HG03460 (cell line): ENCODE data around the gene SLC19A2.

Experiments used
- ATAC-seq: cut with Tn5 transposase; IDR thresholded peaks from one replicate; pipeline ENCODE4 v1.9.1; 2021; ENCODE audit not compliant: unreplicated experiment

Gene SLC19A2

DNA sequence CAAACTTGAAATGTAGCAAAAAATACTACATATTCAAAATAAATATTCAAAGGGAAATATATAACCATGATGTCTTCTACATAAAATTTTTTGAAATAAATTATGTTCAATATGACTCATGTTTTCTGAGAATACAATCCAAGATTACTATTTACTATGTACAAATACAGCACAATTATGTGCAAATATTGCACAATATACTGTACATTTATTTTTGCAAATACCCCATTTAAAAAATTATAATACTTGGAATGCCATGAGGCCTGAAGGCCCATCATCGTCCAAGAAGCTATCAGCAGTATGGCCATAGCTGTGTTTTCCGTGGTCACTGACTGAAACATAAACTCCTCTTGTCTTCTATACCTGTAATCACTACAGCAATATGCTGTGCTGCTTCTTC is 70.8 kb downstream of the SLC19A2 start:
- no peak for ATAC-seq
